GM19324 (cell line): ENCODE data around the gene MIB1.
A peak's percentile ranks its signal among the peaks of the same experiment; 100 is the strongest.
"Not testable (repeated sequence)": the region's sequence is repeated elsewhere in the genome, so short reads cannot be mapped to it uniquely, and the experiment has no call there.

ENCODE experiments used
- ATAC-seq: cut with Tn5 transposase; IDR thresholded peaks from one replicate; pipeline ENCODE4 v1.9.1; 2021; ENCODE audit warnings: mild to moderate bottlenecking, moderate library complexity; ENCODE audit not compliant: unreplicated experiment, low FRiP score

MIB1 gene

GRCh38 chr18:21742315-21742687, 1.7 kb downstream of the MIB1 start:
- ATAC-seq, result no peak

- ATAC-seq, result no peak
Observed at GRCh38 chr18:21743166-21743832, 2.7 kb downstream of the MIB1 start.

DNA sequence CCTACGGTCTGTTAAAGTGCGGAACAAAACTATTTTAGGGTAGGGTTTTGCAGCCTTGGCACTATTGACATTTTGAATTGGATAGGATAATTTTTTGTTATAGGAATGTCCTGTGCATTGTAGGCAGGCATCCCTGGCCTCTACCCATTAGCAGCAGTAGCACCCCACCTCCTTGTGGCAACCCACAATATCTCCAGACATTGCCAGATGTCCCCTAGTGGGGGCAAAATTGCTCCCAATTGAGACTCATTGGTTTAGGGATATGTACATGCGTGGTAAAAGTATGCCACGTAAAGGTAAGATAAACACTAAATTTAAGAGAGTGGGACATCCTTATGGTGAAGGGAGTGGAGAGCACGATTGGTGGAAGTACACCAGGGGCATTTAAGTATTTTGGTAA, 4.6 kb downstream of the MIB1 start:
- ATAC-seq, result no peak

- no peak for ATAC-seq
Observed at GRCh38 chr18:21747268-21747667, 6.7 kb downstream of the MIB1 start.

DNA sequence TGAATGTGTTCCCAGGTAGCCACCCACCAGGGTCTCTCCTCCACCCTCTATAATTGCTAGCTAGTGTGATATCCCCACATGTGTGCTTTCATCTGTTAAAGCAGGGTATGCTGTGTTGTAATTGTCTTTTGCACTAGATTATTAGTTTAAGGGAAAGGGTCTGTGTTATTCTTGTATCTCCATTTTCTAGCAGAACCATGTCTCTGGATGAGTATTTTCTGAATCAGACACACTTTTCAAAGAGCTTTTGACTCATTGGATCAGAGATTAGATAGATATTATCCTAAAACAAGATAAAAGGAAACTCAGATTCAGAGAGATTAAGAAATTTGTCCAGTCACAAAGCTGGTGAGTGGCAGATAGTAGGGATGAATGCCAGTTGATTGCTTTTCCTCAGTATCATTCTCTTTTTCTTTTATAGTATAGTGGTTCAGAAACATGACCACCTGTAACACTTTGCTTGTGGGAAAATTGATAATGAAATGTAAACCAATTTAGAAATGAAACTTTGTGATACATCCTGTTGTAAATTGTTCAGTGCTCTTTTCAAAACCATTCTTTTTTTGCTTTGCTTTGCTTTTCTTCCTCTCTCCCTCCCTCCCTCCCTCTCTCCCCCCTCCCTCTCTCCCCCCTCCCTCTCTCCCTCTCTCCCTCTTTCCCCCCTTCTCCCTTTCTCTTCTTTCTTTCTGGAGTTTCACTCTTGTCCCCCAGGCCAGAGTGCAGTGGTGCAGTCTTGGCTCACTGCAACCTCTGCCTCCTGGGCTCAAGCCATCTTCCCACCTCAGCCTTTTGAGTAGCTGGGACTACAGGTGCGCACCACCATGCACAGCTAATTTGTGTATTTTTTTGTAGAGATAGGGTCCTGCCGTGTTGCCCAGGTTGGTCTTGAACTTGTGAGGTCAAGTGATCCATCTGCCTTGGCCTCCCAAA, 7.4 kb downstream of the MIB1 start:
- no peak for ATAC-seq

GRCh38 chr18:21757833-21758232, 17.2 kb downstream of the MIB1 start:
- ATAC-seq, result no peak

DNA sequence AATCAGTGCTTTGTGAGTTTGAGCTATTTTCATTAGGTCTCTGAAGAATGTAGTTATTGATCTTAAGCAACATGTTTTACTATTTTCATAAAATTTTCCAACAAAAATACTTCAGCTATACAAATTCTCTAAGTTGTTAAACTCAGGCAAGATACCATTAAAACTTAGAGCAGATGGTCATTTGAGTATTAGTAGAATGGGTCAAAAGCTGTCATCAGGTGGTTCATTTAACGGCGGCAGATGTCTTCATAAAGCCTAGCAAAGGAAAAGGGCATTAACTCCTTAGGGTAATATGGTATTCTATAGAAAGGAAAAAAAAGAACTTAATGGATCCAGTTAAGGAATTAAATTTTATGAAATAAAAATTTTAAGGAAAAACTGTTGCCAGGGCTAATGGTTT, 19.2 kb downstream of the MIB1 start:
- no peak for ATAC-seq

DNA sequence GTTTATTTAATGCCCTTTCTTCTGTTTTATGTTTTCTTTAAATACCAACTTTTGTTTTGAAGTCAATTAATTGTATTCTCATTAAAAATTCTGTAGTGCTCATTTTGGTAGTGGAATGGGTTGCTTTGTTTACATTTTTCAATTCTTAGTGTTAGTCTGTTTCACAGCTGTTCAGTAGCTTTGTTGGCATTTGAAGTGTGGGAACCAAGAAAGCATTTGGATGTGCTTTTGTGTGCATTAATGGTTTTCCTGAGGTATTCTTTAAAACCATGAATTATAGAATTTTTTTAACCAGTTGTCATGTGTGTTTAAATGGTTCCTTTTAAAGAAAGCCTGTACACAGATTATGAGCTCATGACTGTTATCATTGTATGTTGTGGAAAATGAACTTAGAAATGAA, 19.7 kb downstream of the MIB1 start:
- no peak for ATAC-seq

DNA sequence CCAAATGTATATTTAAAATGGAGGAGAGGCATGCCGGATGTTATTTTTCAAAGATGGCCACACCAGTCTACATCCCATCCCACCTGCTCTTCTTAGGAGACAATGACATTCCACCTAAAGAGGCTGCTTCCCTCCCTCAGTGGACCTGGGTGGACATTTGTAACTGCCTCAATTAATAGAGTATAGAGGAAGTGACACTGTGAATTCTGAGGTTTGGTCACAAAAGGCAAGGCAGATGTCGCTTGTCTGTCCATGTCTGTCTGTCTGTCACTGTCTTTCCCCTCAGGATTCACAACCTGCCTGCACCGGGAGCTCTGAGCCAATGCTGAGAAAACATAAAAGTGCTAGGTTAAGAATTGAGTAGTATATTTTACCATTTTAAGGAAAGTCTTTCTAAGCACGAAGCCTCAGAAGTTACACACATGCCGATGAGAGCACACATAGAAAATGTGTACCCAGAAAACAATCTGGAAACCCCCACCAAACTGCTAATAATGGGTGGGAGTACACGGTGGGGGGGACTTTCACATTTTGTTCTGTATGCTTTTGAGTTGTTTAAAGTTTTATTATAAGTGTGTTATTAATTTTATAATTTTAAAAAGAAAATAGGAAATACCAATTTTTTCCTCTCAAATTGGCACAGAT, 21.0 kb downstream of the MIB1 start:
- no peak for ATAC-seq

GRCh38 chr18:21762181-21762772, 21.7 kb downstream of the MIB1 start:
- no peak for ATAC-seq

GRCh38 chr18:21763846-21764646, 23.5 kb downstream of the MIB1 start:
- ATAC-seq, result no peak

DNA sequence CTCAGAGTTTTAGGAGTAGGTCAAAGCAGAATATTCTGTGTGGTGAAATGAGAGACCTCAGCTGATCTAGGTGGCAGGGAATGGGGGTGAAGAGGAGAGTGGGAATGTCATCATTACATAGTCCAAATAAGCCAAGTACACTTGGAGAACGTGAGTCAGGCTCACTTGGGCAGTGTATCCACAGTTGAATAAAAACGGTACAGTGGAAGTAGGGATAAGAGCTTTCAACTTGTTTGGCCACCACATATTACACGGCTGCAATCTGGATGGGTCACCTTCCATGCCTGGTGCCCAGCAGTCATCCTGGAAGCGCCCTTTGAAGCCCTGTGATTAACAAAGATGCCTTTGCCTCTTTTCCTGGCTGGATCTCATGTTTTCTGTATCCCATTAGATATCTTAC, 28.6 kb downstream of the MIB1 start:
- ATAC-seq, result no peak

DNA sequence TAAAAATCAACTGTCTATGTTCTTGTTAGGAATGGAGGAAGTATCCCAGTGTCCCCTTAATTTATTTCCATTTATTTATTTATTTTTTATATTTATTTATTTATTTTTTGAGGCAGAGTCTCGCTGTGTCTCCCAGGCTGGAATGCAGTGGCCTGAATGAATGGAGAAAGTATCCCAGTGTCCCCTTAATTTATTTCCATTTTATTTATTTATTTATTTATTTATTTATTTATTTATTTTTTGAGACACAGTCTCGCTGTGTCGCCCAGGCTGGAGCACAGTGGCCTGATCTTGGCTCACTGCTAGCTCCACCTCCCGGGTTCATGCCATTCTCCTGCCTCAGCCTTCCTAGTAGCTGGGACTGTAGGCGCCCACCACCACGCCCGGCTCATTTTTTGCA, 34.1 kb downstream of the MIB1 start:
- no peak for ATAC-seq

DNA sequence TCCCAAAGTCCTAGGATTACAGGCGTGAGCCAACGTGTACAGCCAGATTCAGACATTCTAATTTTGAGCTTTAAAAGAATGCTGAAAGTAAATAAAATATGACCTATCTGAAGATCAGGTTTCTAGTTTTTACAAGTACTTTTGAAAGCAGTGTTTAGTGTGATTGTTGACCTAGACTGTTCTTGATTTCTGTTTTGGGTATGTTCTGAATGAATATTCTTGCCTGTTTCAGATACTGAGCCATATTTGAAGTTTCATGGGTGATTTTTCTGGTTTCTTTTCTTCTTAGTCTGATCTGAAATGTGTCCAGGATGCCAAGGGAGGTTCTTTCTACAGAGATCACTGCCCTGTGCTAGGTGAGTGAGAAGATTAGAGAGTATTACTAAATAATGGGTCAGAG, 37.2 kb downstream of the MIB1 start:
- ATAC-seq, result peak; percentile 55

DNA sequence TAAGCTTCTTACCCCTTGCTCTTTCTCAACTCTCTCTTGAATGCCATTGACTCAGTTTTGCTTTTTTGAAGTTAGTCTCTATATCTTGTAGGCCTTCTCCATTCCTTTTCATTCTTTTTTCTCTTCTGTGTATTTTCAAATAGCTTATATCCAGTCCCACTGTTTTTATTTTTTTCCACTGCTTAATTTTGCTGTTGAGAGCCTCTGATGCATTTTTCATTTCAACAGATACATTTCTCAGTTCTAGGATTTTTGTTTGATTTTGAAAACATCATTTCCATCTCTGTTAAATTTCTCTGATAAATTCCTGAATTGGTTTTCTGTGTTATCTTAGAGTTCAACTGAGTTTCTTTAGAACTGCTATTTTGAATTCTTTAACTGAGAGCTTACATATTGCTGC, 45.9 kb downstream of the MIB1 start:
- no peak for ATAC-seq

DNA sequence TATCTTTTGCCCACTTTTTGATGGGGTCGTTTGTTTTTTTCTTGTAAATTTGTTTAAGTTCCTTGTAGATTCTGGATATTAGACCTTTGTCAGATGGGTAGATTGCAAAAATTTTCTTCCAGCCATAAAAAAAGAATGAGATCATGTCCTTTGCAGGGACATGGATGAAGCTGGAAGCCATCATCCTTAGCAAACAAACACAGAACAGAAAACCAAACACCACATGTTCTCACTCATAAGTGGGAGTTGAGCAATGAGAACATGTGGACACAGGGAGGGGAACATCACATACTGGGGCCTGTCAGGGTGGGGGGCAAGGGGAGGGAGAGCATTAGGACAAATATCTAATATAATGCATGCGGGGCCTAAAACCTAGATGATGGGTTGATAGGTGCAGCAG, 55.5 kb downstream of the MIB1 start:
- ATAC-seq, result not testable (repeated sequence)

DNA sequence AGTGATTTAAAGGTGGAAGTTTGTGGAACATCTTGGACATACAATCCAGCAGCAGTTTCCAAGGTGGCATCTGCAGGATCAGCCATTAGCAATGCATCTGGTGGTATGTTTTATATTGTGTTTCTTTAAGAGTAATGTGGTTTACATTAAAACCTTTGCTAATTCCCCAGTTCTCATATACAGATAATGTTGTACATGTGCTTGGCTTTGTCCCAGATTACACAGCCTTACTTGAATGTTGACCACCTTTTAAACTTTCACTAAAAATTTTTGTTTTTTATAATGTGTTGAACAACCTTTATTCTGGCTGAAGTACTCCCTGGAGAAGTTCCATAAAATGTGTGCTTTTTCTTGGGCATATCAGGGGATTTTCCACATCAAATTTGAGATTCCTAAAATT, 57.5 kb downstream of the MIB1 start:
- ATAC-seq, result no peak

GRCh38 chr18:21799721-21800120, 59.1 kb downstream of the MIB1 start:
- no peak for ATAC-seq

GRCh38 chr18:21803495-21803894, 62.9 kb downstream of the MIB1 start:
- no peak for ATAC-seq

- ATAC-seq, result no peak
Observed at GRCh38 chr18:21805771-21806366, 65.3 kb downstream of the MIB1 start.
